Skin of body (tissue), 2 donors: ENCODE data around the gene MINDY3. TPM values are rescaled to one million over a fixed set of nuclear protein-coding genes. Genes with fewer than 3 reads are reported as not detected.

Source experiments
- DNase-seq: peaks from one replicate; lab custom pipeline; 2025; lab: John Stamatoyannopoulos, UW
- total RNA-seq: library from RNA; depleted of rRNA; stranded (reverse); fragments of >200 nt; gene quantifications from one replicate; pipeline ENCODE4 v1.2.3, GENCODE V29; 2014

The MINDY3 gene
- total RNA-seq, 1 donor from 2014 or later, result 34.6 TPM

DNA sequence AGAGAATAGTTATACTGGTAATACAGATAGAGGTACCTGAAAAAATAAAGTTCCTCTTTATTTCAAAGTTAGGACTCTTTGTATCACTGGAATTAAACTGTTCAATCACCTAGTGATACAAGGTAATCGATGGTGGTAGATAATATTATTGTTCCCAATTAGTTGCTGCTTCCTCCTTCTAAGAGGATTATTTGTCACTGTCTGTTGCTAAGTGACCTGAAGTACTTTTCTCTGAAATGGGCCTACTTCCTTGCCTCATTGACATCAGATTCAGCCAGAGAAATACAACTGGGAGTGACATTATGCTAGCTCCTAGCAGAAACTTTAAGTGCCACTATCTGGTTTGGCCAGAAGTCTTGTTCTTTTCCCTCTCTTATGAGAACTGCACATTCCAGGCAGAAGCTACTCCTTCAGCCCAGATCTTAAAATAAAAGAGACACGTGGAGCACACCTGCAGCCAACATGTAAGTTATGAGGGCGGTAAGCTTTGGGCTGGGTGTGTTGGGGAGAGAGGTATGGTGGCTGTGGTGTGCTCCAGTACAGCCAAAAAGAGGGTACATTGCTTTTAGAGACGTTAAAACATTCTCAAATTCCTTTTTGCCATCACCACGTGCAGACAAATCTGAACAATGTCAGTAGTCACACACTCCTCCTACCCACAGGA, 54.8 kb downstream of the MINDY3 start:
- DNase-seq, result no peak

DNA sequence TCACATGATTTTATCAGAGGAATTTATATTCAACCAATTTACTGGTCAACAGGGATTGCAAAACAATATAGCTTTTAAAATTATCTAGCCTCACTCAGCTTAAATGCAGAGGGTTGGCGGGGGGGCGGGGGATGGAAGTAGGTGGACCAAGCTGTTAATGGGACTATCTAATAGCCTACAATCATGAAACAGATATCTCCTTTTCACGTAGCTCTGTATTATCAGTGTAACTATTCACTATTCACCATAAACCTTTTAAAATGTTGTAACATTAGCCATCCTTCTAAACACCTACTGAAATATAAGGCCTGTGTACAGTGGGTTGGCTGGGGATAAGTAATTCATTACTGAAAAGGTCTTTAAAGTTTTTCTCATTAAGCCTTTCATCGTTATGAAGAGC, 56.2 kb downstream of the MINDY3 start:
- no peak for DNase-seq

DNA sequence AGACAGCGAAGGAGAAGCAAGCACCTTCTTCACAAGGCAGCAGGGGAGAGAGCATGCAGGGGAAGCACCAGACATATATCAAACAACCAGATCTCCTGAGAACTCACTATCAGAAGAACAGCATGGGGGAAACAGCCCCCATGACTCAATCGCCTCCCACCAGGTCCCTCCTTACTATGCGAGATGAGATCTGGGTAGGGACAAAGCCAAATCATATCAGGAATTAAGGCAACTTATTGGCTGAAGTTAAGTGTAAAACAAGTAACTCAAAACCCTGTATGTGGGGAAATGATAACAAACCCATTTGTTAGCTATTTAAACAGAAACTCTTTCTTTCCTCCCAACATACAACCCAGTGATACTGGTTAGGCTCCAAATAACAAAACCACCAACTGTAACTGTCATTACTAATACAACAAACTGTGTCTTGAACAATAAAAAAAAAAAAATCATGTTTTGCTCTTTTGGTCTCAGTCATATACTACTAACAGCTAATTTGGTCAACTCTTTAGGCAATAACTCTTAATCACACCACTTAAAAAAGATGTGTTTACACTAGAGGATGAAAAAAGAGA, 57.8 kb downstream of the MINDY3 start:
- no peak for DNase-seq

DNA sequence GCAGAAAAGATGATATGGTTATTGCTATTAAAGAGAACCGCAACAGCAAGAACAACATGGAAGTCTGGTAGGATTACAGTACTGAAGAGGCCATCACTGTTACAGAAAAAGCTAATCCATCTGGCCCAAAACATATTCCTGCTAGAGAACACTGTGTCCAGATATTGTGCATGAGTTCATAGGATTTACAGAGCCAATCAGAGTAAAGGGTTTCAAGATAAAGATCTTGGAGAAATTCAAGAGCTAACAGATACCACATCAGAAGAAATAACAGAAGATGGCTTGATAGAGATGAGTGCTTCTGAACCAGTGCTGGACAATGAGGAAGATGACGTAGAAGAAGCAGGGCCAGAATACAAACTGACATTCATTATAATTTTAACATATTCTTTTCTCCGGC, 58.7 kb downstream of the MINDY3 start:
- no peak for DNase-seq

DNA sequence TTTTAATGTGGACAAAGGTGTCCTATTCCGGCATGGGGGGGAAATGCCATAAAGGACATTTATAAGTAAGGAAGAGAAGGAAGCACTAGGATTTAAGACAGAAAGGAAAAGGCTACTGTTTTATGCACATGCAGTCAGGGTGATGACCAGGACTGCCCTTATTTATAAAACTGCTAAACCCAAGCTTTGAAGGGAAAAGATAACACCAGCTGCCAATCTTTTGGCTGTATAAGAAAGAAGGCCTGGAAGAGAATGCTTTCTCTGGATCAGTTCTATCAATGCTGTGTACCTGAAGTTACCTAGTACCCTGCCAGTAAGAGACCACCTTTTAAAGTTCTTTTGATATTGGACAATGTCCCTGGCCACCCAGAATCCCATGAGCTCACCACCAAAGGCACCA, 59.2 kb downstream of the MINDY3 start:
- no peak for DNase-seq

DNA sequence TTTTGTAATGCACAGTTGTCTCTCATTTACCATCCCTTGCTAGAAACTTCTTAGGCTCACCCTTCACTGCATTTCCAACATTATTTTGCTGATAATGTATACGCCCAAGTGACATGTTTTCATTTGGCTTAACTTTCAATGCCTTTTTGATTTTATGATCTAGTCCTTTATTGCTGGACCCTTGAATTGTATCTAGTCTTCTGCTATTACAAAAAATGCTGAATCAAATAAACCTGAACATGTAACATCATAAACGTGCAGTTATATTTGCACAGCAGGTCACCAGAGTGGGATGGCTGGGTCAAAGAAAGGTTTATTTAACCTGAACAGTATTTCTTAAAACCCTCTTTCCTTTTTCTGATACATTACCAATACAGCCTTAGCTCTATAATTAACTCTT, 63.0 kb downstream of the MINDY3 start:
- no peak for DNase-seq

DNA sequence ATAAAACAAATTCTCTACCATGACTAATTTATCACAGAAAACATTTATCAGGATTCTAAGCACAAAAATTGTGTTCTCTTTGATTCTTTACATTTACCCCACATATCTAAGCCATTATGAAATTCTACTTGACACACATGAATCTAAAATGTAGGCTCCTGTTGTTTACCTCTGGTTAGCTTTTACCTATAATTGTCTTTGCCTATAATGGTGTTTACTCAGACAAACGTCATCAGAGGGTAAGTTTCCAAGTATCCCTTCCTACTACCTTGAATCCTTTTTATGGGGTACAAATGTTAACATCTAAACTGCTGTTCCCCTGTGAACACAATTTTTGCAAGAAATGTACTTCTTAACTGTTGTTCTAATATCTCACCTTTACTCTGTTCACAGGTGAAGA, 63.5 kb downstream of the MINDY3 start:
- no peak for DNase-seq

DNA sequence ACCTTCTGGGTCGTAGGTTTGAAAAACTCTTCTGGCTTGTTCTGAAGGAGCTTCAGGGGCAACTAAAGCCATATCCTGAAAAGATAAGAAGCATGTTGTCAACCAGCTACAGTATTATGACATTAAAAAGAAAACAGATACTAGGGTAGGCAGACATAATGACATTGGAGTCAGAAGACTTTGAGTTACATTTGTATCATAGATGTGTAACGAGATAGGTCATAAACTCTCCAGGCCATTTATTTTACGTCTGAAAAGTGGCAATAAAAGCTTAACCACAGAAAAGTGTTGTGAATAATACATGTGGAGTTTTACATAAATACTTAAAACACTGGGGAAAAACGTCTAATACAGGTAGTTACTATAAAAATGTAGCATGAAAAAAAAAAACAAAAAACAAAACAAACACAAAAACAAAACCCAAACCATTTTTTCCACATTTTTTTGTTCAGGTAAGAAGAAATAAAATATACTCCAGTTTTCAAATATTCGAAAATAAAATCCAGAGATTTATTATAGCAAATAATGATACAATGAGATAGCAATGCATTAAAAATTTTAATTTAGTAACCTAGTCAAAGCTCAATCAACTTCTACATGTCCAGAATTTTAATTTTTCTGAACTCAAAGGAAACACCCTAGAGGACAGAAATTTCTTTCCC, 64.1 kb downstream of the MINDY3 start:
- DNase-seq, result no peak

DNA sequence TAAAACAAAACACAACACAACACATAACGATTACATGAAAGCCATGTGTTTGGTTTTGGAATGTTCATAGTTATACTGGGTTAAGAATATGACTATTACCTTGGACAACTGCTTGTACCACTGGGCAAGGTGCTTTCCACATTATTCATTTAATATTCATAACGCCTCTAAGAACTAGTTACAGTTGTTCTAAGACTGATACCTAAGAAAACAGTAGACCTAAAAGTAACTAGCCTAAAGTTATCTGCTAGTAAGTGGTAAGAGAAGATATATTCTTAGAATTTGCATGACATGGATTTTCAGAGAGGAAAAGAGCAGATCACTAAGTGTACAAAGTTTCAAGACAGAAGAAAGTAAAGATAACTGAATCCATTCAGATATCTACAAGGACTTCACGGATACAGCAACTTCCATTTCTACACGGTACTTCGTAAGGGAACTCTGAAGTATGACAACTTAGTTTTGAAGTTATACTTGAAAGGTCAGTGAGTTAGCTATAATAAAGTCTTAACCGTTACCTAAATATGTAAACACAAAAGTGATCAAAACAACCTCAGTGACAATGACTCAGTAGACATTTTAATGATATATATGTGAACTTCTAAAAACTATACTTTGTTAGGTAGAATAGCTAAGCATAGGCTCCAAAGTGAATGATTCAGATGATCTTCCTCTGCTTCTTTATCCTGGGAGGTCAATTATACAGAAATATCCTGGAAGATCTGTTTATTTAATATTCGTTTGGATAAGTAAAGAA, 65.1 kb downstream of the MINDY3 start:
- no peak for DNase-seq

DNA sequence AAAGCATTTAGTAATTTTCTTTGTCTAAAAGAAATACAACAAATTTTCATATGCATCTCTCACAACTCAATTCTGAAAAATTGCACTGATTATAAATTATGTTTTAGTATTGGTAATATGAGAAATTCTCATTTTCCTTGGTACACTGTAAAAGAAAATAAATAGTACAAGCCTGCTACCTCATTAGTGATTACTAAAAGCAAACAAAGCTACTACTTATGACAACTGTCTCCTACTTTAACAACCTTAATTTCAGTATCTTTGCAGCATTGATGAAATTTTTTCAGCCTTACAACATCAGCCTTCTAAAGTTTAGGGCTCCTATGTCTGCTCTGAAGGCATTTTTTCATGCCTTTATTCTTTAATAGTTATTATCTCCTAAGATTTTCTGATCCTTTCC, 65.7 kb downstream of the MINDY3 start:
- no peak for DNase-seq

DNA sequence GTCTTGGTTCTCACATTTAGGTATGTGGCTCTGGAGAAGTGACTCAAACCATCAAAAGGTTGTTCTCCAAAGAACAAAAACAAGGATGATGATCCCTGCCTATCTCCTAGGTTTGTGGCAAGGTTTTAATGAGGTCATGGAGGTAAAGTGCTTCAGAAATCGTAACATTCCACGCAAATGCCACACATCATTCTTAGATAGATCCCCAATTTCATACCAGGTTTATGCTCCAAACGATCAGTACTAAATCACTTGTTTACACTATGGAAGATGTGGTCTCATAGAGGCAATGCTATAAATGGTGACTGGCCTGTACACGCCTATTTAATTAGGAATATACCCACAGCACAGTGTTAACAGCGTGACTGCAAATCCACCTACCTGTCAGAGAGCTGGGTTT, 66.6 kb downstream of the MINDY3 start:
- no peak for DNase-seq

DNA sequence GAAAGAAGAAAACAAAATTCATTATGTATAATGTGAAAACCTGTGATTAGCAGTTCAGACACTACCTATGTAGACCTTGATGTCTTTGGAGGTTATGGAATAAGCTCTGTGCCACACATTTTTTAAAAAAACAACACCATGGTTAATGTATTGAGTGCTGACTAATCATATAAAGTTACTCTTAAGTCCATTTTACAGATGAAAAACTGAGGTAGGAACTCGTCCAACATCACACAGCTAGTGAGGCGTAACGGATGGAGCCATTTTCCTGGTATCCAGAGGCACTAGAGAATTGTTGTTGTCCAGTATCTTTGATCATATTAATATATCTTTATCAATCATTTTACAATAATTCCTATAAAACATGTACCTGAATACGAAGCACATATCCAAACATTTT, 67.5 kb downstream of the MINDY3 start:
- no peak for DNase-seq

DNA sequence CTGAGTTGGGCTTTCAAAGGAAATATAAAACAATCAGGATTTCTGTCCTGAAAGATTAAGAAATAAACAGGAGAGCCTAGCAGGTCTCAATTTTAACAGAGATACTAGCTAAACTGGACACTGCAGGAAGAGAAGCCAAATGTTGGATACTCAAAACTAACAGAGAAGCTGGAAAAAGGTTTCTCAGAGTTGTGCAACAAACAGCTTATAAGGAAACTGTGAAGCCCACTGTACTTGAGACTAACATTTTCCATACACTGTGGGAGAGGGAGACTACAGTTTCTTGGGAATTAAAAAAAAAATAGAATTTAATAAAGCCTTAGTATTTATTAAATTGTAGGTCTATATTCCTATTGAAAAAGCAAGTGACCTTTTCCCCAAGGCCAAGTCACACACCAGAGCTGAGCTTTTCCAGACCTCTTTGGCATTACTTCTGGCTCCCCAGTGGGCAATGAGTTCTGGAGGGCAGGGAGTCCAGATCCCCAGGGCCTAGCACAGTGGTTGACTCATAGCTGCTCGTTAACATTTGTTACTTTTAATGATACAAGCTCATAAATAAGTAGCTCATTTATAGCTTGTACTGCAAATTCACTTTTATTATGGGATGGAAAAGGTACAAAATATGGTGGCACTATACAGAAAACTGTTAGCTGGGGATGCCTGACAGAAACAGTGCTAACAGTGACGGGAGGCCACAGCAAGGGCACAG, 68.3 kb downstream of the MINDY3 start:
- no peak for DNase-seq

DNA sequence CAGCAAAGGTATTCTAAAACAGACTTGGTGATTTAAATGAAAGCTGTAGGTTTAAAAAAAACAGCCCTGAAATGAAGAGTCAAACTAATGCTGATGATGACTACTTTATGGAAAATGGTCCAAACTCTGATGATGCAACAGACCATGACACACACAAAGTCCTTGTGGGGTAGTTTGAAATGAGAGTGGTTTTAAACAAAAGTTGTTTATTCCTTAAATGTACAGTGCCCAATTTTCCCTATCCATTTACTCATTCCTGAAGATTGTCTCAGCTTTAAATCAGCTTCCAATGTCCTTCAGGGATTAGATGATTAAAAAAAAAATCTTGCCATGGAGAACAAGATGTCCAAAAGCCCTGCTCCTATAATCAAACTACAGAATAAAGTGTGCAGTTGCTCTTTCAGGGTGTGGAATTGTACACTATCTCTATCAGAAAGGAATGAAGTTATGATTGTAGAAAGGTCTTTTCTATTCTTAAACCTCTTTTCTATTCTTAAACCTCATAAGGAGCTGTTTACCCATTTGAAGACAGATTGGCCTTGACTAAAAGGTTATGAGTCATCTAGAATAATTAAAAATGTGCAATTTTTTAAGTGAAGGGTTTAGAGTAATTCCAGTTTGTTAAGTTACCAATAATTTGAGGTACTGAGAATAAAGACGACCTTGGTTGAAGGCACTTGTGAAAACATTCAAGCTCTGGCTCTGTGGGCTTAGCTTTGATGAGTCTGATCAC, 70.3 kb downstream of the MINDY3 start:
- DNase-seq, result no peak

DNA sequence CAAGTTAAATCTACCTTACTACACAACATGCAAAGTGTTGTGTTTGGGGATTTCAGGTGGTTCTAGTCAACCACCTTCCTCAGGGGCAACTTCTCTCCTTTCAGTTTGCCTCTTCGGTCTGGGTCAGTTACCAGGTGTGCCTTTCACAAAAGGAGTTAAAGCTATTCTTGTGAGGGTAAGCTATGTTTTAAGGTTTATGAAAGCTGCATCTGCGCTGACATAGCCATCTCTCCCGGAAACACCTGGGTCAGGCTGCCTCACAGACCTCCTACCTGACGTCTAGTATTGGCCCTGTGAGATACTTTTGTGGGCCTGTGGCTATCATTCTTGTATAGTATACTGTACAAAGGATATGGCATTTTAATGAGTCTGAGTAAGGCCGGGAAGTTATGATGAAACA, 72.9 kb downstream of the MINDY3 start:
- DNase-seq, result no peak

DNA sequence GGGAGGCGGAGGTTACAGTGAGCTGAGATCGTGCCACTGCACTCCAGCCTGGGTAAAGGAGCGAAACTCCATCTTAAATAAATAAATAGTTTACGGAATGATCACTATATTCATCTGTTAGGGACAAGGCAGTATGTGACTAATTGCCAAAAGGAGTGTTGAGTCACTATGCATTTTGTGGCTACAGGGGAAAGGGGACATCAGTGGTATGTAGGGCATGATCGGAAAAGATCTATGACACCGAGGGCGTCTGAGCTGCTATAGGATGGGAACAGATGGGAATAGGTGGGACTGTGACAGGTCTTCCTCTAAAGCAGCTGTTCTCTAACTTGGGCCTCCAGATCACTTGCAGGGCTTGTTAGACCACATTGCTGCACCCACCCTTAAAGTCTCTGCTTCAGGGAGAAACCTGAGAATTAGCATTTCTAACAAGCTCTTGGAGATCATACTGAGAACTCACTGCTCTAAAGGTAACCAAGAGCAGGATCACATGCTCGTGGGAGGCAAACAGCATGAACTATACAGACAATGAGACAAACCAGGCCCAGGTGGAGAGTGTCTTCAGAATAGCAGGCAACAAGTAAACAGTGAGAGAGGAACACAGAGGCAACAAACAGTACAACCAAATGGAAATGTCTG, 75.5 kb downstream of the MINDY3 start:
- no peak for DNase-seq

DNA sequence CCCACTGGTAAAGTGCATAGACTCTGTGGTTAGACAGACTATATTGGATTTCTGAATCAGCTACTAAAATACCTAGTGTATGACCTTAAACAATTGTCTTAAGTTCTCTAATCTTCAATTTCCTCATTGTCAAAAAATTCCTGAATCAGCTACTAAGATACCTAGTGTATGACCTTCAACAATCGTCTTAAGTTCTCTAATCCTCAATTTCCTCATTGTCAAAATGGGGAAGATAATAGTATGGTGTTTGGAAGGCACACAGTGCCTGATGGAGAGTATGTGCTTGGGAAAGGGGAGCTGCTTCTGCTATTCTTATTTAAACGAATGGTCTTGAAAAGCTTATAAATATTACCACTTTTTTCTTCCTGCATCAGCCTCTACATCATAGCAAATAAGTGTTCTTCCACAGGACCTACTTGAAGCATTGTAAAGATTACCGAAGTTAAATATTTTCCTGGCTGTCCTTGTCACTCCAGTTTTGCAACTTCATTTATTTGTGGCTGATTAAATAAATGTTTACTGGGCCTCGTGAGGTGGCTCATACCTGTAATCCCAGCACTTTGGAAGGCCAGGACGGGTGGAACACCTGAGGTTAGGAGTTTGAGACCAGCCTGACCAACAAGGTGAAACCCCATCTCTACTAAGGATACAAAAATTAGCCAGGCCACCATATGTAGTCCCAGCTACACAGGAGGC, 76.2 kb downstream of the MINDY3 start:
- no peak for DNase-seq

DNA sequence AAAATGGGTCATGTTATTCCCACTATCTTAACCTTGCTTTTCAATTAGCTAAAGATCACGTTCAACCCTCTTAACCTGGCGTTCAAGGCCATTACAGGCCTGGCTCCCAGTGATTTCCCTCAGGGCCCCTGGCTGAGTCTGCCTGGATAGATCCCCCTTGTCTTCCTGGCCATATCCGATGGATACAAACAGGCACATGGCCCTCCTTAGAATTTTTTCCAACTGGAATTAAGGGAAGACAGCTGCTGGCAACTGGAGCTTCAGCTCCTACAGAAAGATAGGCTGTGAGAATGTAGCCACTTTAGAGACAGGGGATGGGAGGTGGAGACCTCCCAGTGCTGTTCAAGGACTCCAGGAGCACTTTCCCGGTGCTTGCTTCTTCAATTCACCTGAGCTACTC, 77.5 kb downstream of the MINDY3 start:
- DNase-seq, result no peak

DNA sequence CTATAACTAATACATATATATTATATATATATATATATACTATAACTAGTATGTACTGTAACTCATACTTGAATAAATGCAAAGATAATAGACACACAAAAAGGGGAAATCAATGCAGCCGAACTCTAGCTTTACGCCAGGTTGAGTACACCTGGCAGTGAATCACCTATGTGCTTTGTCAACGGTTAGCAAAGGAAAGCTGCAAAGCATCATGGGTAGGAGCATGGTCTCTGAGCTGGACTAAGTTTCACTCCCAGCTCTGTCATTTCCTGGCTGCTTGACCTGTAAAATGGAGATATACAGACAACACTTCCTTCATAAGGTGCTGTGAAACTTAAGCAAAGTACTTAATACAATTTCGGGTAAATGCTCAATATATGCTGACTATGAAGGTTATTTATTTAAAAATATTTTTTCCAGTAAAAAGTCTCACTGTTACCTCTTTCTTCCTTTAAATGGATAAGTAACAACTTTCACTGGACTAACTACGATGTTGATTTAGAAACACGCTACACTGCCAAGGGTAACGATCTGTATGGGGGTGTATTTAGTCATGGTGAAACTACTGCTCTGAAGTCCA, 78.8 kb downstream of the MINDY3 start:
- DNase-seq, result no peak
